Measurements from ENCODE around the gene EMC9.

The EMC9 gene

GRCh38 chr14:24146978-24147760, 5.8 kb upstream of the EMC9 start, which contains the start of gene RNF31:
RNF31 (plus strand) TSS chr14:24147498; CDS start chr14:24147699, 201 bp downstream.
- no peak for TF ChIP-seq EZH2phosphoT487 (IDR thresholded peaks at IDR 0.05; ENCODE audit: borderline replicate concordance, low read length)
- TF ChIP-seq CTCF (IDR thresholded peaks at IDR 0.05; ENCODE audit: low read depth, low read length, poor library complexity, severe bottlenecking), result no peak
- Histone ChIP-seq H3K4me2 (ENCODE audit: low read length) (peak within 1 kb of the TSS; percentile 99), H3K79me2 (ENCODE audit: control insufficient read depth, low read length) (peaks cover 39% of the 10 kb centered on the region), H3K27me3 (ENCODE audit: control insufficient read depth, low read length) (no peaks in the 10 kb centered on the region), H3K36me3 (ENCODE audit: control insufficient read depth, low read length) (peaks cover 66% of the 10 kb centered on the region), H3K4me3 (ENCODE audit: low read length) (peak within 1 kb of the TSS; percentile 82), H3K27ac (ENCODE audit: low read depth, low read length) (peak within 1 kb of the TSS; percentile 76), H3K9me3 (ENCODE audit: control insufficient read depth, insufficient read depth, low read length) (no peaks in the 10 kb centered on the region), H3K4me1 (ENCODE audit: control insufficient read depth, low read length) (peaks cover 26% of the 10 kb centered on the region), H3F3A (ENCODE audit: control insufficient read depth, insufficient read depth) (0 out of 2 replicates have a peak, but pooled peaks cover 3% of the 10 kb centered on the region), H4K20me1 (ENCODE audit: control insufficient read depth, insufficient read depth, low read depth, low read length) (peaks cover 3% of the 10 kb centered on the region; the same call in 1 of the 2 replicates), H3K9me2 (replicated peaks; ENCODE audit: control insufficient read depth, low read length) (no peaks in the 10 kb centered on the region)

GRCh38 chr14:24146453-24146977, 5.1 kb upstream of the EMC9 start, which contains the start of gene PSME2:
PSME2 (minus strand) TSS chr14:24146610; CDS start chr14:24146581, 29 bp downstream.
- H3K4me2 ChIP-seq (ENCODE audit: low read length), result peak within 1 kb of the TSS; percentile 99
- H3K79me2 ChIP-seq (ENCODE audit: control insufficient read depth, low read length), result peaks cover 39% of the 10 kb centered on the region
- H3K9me3 ChIP-seq (ENCODE audit: control insufficient read depth, insufficient read depth, low read length), result no peaks in the 10 kb centered on the region
- 0 out of 2 replicates have a peak, but pooled peaks cover 3% of the 10 kb centered on the region for H3F3A ChIP-seq (ENCODE audit: control insufficient read depth, insufficient read depth)
- H3K9me2 ChIP-seq (replicated peaks; ENCODE audit: control insufficient read depth, low read length), result no peaks in the 10 kb centered on the region
- peak within 1 kb of the TSS; percentile 82 for H3K4me3 ChIP-seq (ENCODE audit: low read length)
- H3K36me3 ChIP-seq (ENCODE audit: control insufficient read depth, low read length), result peaks cover 63% of the 10 kb centered on the region
- H3K4me1 ChIP-seq (ENCODE audit: control insufficient read depth, low read length), result peaks cover 30% of the 10 kb centered on the region
- peak within 1 kb of the TSS; percentile 76 for H3K27ac ChIP-seq (ENCODE audit: low read depth, low read length)
- H4K20me1 ChIP-seq (ENCODE audit: control insufficient read depth, insufficient read depth, low read depth, low read length), result peaks cover 3% of the 10 kb centered on the region; the same call in 1 of the 2 replicates
- no peak for TF ChIP-seq EZH2phosphoT487 (IDR thresholded peaks at IDR 0.05; ENCODE audit: borderline replicate concordance, low read length)
- no peak for TF ChIP-seq CTCF (IDR thresholded peaks at IDR 0.05; ENCODE audit: low read depth, low read length, poor library complexity, severe bottlenecking)
- H3K27me3 ChIP-seq (ENCODE audit: control insufficient read depth, low read length), result no peaks in the 10 kb centered on the region

GRCh38 chr14:24145690-24146452, 4.5 kb upstream of the EMC9 start:
- Histone ChIP-seq H3K4me1 (ENCODE audit: control insufficient read depth, low read length) (peaks cover 30% of the 10 kb centered on the region), H3K27ac (ENCODE audit: low read depth, low read length) (peak overlapping the region; percentile 76), H4K20me1 (ENCODE audit: control insufficient read depth, insufficient read depth, low read depth, low read length) (peaks cover 3% of the 10 kb centered on the region; the same call in 1 of the 2 replicates), H3K9me2 (replicated peaks; ENCODE audit: control insufficient read depth, low read length) (no peaks in the 10 kb centered on the region), H3K36me3 (ENCODE audit: control insufficient read depth, low read length) (peaks cover 60% of the 10 kb centered on the region), H3K9me3 (ENCODE audit: control insufficient read depth, insufficient read depth, low read length) (no peaks in the 10 kb centered on the region), H3K79me2 (ENCODE audit: control insufficient read depth, low read length) (peaks cover 42% of the 10 kb centered on the region), H3K27me3 (ENCODE audit: control insufficient read depth, low read length) (no peaks in the 10 kb centered on the region), H3K4me2 (ENCODE audit: low read length) (peak overlapping the region; percentile 99), H3K4me3 (ENCODE audit: low read length) (peak overlapping the region; percentile 82), H3F3A (ENCODE audit: control insufficient read depth, insufficient read depth) (0 out of 2 replicates have a peak, but pooled peaks cover 3% of the 10 kb centered on the region)
- TF ChIP-seq CTCF (IDR thresholded peaks at IDR 0.05; ENCODE audit: low read depth, low read length, poor library complexity, severe bottlenecking) (no peak), EZH2phosphoT487 (IDR thresholded peaks at IDR 0.05; ENCODE audit: borderline replicate concordance, low read length) (no peak)

All from DOHH2 (cell line).